Liver (tissue), 9 donors: ENCODE results near the gene SCIMP. TPM values are rescaled to one million over a fixed set of nuclear protein-coding genes. Genes with fewer than 3 reads are reported as not detected.

Source experiments
- DNase-seq: peaks from one replicate; pipeline ENCODE4 v3.0.0-alpha.2; 2017; ENCODE audit warnings: low spot score
- H3K27ac ChIP-seq, 2 donors: one replicate each; pipeline ENCODE4 v1.7.0; 2013; ENCODE audit warnings: inconsistent platforms in 2 of 2, low read length in 2 of 2, control low read depth in 1 of 2, low read depth in 1 of 2, mild to moderate bottlenecking in 1 of 2
- H3K27me3 ChIP-seq, 4 donors: one replicate each; pipeline versions ENCODE4 v1.6.1 to v1.7.0; 2013; ENCODE audit warnings: low read length in 3 of 4, inconsistent platforms in 1 of 4, mild to moderate bottlenecking in 1 of 4, moderate library complexity in 1 of 4; ENCODE audit not compliant: control insufficient read depth in 4 of 4, insufficient read depth in 4 of 4
- H3K36me3 ChIP-seq, 4 donors: one replicate each; pipeline versions ENCODE4 v1.6.1 to v1.7.0; 2013; ENCODE audit warnings: low read length in 3 of 4, mild to moderate bottlenecking in 3 of 4, low read depth in 1 of 4, moderate library complexity in 1 of 4; ENCODE audit not compliant: control insufficient read depth in 4 of 4, insufficient read depth in 3 of 4
- H3K4me1 ChIP-seq, 4 donors: one replicate each; pipeline versions ENCODE4 v1.6.1 to v1.7.0; 2013; ENCODE audit warnings: low read length in 3 of 4, mild to moderate bottlenecking in 3 of 4, moderate library complexity in 1 of 4; ENCODE audit not compliant: control insufficient read depth in 4 of 4, insufficient read depth in 4 of 4
- H3K4me3 ChIP-seq, 3 donors: one replicate each; pipeline versions ENCODE4 v1.6.1 to v1.7.0; 2013; ENCODE audit warnings: low read length in 3 of 3, control low read depth in 1 of 3, low read depth in 1 of 3, mild to moderate bottlenecking in 1 of 3
- H3K9ac ChIP-seq, 2 donors: one replicate each; pipeline ENCODE4 v1.7.0; 2013; ENCODE audit warnings: low read length in 2 of 2, mild to moderate bottlenecking in 2 of 2, moderate library complexity in 2 of 2, control low read depth in 1 of 2, low read depth in 1 of 2
- H3K9me3 ChIP-seq, 4 donors: one replicate each; pipeline versions ENCODE4 v1.6.1 to v1.7.0; 2013; ENCODE audit warnings: low read length in 3 of 4; ENCODE audit not compliant: control insufficient read depth in 4 of 4
- ATF3 ChIP-seq: IDR thresholded peaks from 2 replicates; pipeline ENCODE4 v1.6.1; 2016; ENCODE audit warnings: antibody characterized with exemption
- CTCF ChIP-seq: fragments of 150-350 bp; IDR thresholded peaks from 2 replicates; pipeline ENCODE4 v1.5.1; 2017; ENCODE audit warnings: improper control_type of control experiment, low read depth, low read length; ENCODE audit not compliant: missing input control
- EGR1 ChIP-seq, 2 donors: IDR thresholded peaks; 2 replicates each; pipeline ENCODE4 v1.6.1; 2016 to 2018; ENCODE audit warnings: antibody characterized with exemption in 2 of 2, low read depth in 2 of 2
- FOXA1 ChIP-seq: IDR thresholded peaks from 2 replicates; pipeline ENCODE4 v1.6.1; 2016; ENCODE audit warnings: antibody characterized with exemption
- GABPA ChIP-seq, 2 donors: IDR thresholded peaks in 1 of 2; conservative IDR thresholded peaks in 1 of 2; 2 replicates each; pipeline ENCODE4 v1.6.1; 2016; ENCODE audit warnings: antibody characterized with exemption in 2 of 2, mild to moderate bottlenecking in 1 of 2, moderate library complexity in 1 of 2
- HNF4A ChIP-seq, 2 donors: conservative IDR thresholded peaks; 2 replicates each; pipeline ENCODE4 v1.6.1; 2016; ENCODE audit warnings: antibody characterized with exemption in 2 of 2, mild to moderate bottlenecking in 2 of 2
- HNF4G ChIP-seq: IDR thresholded peaks from 2 replicates; pipeline ENCODE4 v1.6.1; 2016; ENCODE audit warnings: antibody characterized with exemption
- JUND ChIP-seq, 2 donors: IDR thresholded peaks; 2 replicates each; pipeline ENCODE4 v1.6.1; 2016; ENCODE audit warnings: antibody characterized with exemption in 2 of 2
- NR2F2 ChIP-seq: IDR thresholded peaks from 2 replicates; pipeline ENCODE4 v1.6.1; 2016; ENCODE audit warnings: antibody characterized with exemption
- RAD21 ChIP-seq, 2 donors: IDR thresholded peaks; 2 replicates each; pipeline ENCODE4 v1.6.1; 2016; ENCODE audit warnings: antibody characterized with exemption in 2 of 2, mild to moderate bottlenecking in 2 of 2
- RXRA ChIP-seq, 2 donors: IDR thresholded peaks; 2 replicates each; pipeline ENCODE4 v1.6.1; 2017 to 2018; ENCODE audit warnings: antibody characterized with exemption in 2 of 2, mild to moderate bottlenecking in 1 of 2
- SP1 ChIP-seq: IDR thresholded peaks from 2 replicates; pipeline ENCODE4 v1.6.1; 2018; ENCODE audit warnings: antibody characterized with exemption, mild to moderate bottlenecking
- TAF1 ChIP-seq: conservative IDR thresholded peaks from 2 replicates; pipeline ENCODE4 v1.6.1; 2016; ENCODE audit warnings: antibody characterized with exemption, mild to moderate bottlenecking
- YY1 ChIP-seq: IDR thresholded peaks from 2 replicates; pipeline ENCODE4 v1.6.1; 2016; ENCODE audit warnings: antibody characterized with exemption, mild to moderate bottlenecking
- ZBTB33 ChIP-seq: IDR thresholded peaks from 2 replicates; pipeline ENCODE4 v1.6.1; 2016; ENCODE audit warnings: antibody characterized with exemption
- WGBS: extraction: QIAGEN DNeasy Blood & Tissue Kit; methylation state at CpG from one replicate; pipeline ENCODE4 v1.1.7; 2013; 5-methylcytosine and 5-hydroxymethylcytosine counted together
- polyA plus RNA-seq, 2 donors: library from polyadenylated mRNA; stranded (reverse) in 1 of 2; unstranded in 1 of 2; fragments of 200-250 nt in 1 of 2; fragments of >200 nt in 1 of 2; fragmentation: Nextera tagmentation in 1 of 2; extraction: Ambion mirVana in 1 of 2; gene quantifications; one replicate each; pipeline versions ENCODE4 v1.2.1 to v1.2.3, GENCODE V29; 2013 to 2015
- total RNA-seq, 2 donors: library from RNA; depleted of rRNA; stranded (reverse); fragments of >200 nt; gene quantifications; one replicate each; pipeline ENCODE4 v1.2.3, GENCODE V29; 2014
- TF ChIP-seq, protein P1 (sequence below): IDR thresholded peaks from 2 replicates; pipeline ENCODE4 v1.6.1; 2016; ENCODE audit warnings: antibody characterized with exemption
- TF ChIP-seq, protein P2 (sequence below): IDR thresholded peaks from 2 replicates; pipeline ENCODE4 v1.6.1; 2016; ENCODE audit warnings: antibody characterized with exemption, mild to moderate bottlenecking
- donor health status: healthy.
- donor health status: healthy.
- donor health status: healthy.
- donor health status: healthy.
- donor health status: healthy.

The SCIMP gene
- total and polyA plus RNA-seq, 4 donors: 3.0 to 5.7 (median 3.5) TPM

DNA sequence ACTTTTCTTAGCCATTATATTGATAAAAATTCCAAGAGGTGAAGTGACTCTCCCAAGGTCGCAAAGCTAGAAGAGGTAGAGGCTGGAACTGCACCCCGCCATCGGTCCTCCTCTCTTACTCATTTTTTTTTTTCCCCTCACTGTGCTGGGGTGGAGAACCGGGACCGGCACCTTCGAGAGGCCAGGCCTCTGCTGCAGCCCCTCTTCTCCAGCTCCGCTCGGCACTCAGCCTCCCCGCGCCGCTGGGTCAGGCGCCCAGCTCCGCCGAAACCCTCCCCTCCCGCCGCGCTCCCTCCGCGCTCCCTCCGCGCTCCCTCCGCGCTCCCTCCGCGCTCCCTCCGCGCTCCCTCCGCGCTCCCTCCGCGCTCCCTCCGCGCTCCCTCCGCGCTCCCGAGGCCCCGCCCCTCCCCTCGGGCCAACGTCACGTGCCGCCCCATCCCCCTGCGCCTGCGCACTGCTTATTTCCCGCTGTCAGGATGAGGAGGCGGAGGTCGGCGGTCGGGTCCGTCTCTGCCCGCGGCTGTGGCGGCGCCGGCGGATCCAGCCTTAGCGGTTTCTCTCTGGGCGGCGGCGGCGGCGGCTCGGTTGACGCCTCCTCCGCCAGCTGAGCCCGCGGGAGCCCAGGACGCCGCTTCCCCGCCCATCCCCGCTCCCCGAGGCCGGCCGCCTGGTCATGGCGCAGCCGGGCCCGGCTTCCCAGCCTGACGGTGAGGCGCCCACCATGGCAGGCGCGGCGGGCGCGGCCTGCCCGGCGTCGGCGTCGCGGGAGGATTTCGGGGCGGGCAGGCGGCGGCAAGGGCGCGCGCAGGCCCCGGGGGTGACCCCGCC lies 47.4 kb upstream of the SCIMP start, which contains the start of gene RABEP1:
TSS of gene RABEP1 (plus strand) at position 471 of the 828 bp plus-strand sequence. CDS start at position 674, 203 bp downstream.
- WGBS: 1% methylated on average over 98 of the region's 98 CpGs
- Histone ChIP-seq H3K27ac (peak within 1 kb of the TSS; percentile 84 to 95), H3K4me1 (peaks cover 2 to 23% (median 13%) of the 10 kb centered on the region in 4 donors), H3K27me3 (no peaks in the 10 kb centered on the region), H3K9me3 (no peaks in the 10 kb centered on the region), H3K36me3 (no peaks in the 10 kb centered on the region), H3K9ac (peak within 1 kb of the TSS; percentile 47 to 64), H3K4me3 (peak within 1 kb of the TSS; percentile 83 to 99 (median 87))
- TF ChIP-seq ATF3: no peak
- TF ChIP-seq YY1: peak; percentile 36
- TF ChIP-seq FOXA1: no peak
- peak in 1 of 2 donors; percentile 11 for TF ChIP-seq GABPA (IDR thresholded peaks at IDR 0.05 in 1 of 2, conservative IDR thresholded peaks at IDR 0.05 in 1 of 2)
- DNase-seq: peak; percentile 92

DNA sequence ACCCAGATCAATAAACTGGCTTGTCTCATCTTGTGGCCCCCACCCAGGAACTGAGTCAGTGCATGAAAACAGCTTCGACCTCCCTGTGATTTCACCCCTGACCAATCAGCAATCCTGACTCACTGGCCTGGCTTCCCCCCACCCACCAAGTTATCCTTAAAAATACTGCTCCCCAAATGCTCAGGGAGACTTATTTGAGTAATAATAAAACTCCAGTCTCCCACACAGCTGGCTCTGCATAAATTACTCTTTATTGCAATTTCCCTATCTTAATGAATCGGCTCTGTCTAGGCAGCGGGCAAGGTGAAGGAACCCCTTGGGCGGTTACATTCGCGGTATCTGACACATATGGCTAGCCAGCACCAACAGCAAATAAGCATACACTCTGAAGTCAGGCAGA lies 37.7 kb upstream of the SCIMP start:
- Histone ChIP-seq H3K4me3 (no peak overlapping the region), H3K36me3 (no peaks in the 10 kb centered on the region), H3K9me3 (no peaks in the 10 kb centered on the region), H3K27ac (no peak overlapping the region), H3K27me3 (no peaks in the 10 kb centered on the region), H3K4me1 (peaks cover 0 to 4% (median 0%) of the 10 kb centered on the region in 4 donors), H3K9ac (no peak overlapping the region)
- DNase-seq: no peak
- 84% methylated on average over 6 of the region's 6 CpGs for WGBS
- TF ChIP-seq RXRA (IDR thresholded peaks at IDR 0.05) (no peak), JUND (IDR thresholded peaks at IDR 0.05) (no peak), GABPA (IDR thresholded peaks at IDR 0.05 in 1 of 2, conservative IDR thresholded peaks at IDR 0.05 in 1 of 2) (no peak), SP1 (no peak), FOXA1 (no peak), RAD21 (IDR thresholded peaks at IDR 0.05) (no peak), CTCF (no peak), TAF1 (no peak), EGR1 (IDR thresholded peaks at IDR 0.05; ENCODE audit: low read depth in 2 of 2) (no peak), YY1 (no peak), HNF4A (conservative IDR thresholded peaks at IDR 0.05) (no peak), HNF4G (no peak), NR2F2 (no peak), ZBTB33 (no peak)
- TF ChIP-seq, protein P1, sequence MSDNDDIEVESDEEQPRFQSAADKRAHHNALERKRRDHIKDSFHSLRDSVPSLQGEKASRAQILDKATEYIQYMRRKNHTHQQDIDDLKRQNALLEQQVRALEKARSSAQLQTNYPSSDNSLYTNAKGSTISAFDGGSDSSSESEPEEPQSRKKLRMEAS: no peak
- TF ChIP-seq, protein P2, sequence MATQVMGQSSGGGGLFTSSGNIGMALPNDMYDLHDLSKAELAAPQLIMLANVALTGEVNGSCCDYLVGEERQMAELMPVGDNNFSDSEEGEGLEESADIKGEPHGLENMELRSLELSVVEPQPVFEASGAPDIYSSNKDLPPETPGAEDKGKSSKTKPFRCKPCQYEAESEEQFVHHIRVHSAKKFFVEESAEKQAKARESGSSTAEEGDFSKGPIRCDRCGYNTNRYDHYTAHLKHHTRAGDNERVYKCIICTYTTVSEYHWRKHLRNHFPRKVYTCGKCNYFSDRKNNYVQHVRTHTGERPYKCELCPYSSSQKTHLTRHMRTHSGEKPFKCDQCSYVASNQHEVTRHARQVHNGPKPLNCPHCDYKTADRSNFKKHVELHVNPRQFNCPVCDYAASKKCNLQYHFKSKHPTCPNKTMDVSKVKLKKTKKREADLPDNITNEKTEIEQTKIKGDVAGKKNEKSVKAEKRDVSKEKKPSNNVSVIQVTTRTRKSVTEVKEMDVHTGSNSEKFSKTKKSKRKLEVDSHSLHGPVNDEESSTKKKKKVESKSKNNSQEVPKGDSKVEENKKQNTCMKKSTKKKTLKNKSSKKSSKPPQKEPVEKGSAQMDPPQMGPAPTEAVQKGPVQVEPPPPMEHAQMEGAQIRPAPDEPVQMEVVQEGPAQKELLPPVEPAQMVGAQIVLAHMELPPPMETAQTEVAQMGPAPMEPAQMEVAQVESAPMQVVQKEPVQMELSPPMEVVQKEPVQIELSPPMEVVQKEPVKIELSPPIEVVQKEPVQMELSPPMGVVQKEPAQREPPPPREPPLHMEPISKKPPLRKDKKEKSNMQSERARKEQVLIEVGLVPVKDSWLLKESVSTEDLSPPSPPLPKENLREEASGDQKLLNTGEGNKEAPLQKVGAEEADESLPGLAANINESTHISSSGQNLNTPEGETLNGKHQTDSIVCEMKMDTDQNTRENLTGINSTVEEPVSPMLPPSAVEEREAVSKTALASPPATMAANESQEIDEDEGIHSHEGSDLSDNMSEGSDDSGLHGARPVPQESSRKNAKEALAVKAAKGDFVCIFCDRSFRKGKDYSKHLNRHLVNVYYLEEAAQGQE: no peak
